Measurements from ENCODE around the gene NOTUM. TPM values are rescaled to one million over a fixed set of nuclear protein-coding genes. Genes with fewer than 3 reads are reported as not detected.

The NOTUM gene
- total and polyA plus RNA-seq, 9 of the 15 experiments (the other 6 are each of a cell fraction or from before 2014, with no cell fraction given) = 0.03 to 14.0 (median 4.1) TPM

DNA sequence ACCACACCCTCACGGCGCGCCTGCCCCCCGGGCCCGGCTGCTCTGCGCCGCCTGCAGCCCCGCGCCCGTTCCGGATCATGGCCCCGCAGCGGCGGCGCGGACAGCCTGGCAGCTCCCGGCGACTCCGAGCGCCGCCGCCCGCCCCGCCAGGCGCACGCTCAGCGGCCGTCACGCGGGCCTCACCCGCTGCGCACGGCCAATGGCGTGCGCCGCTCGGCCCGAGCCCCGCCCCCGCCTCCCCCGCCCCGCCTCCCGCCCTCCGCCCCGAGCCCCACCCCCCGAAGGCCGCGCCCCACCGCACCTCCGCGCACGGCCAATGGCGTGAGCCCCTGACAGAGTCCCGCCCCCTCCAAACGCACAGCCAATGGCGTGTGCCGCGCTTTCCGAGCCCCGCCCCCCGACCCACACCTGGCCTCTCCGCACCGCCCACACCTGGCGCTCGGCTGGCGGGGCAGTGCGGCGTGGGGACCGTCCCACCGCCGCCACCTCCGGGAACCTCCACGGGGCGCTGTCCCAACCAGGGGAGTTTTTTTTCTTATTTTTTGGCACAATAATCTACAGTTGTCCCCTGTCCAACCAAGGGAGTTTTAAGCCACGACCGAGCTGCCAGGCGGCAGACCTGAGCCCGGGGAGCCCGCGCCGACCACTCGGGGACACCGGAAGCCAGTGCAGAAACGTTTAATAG lies 49.6 kb downstream of the NOTUM start, which contains the start of gene PCYT2 (continued):
- TF ChIP-seq, protein P1, sequence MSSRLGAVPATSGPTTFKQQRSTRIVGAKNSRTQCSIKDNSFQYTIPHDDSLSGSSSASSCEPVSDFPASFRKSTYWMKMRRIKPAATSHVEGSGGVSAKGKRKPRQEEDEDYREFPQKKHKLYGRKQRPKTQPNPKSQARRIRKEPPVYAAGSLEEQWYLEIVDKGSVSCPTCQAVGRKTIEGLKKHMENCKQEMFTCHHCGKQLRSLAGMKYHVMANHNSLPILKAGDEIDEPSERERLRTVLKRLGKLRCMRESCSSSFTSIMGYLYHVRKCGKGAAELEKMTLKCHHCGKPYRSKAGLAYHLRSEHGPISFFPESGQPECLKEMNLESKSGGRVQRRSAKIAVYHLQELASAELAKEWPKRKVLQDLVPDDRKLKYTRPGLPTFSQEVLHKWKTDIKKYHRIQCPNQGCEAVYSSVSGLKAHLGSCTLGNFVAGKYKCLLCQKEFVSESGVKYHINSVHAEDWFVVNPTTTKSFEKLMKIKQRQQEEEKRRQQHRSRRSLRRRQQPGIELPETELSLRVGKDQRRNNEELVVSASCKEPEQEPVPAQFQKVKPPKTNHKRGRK (tag; IDR thresholded peaks at IDR 0.05) = no peak
- TF ChIP-seq EHMT2 (IDR thresholded peaks at IDR 0.05) (no peak), ZNF12 (CRISPR knock-in tag; IDR thresholded peaks at IDR 0.05) (no peak), TARDBP (IDR thresholded peaks at IDR 0.05) (no peak), GATAD2A (IDR thresholded peaks at IDR 0.05) (no peak), KHSRP (IDR thresholded peaks at IDR 0.05) (no peak), ZNF584 (CRISPR knock-in tag; IDR thresholded peaks at IDR 0.05; ENCODE audit: low read depth) (no peak), NFXL1 (CRISPR knock-in tag; IDR thresholded peaks at IDR 0.05) (no peak), NCOA6 (IDR thresholded peaks at IDR 0.05) (no peak), ZNF57 (CRISPR knock-in tag; IDR thresholded peaks at IDR 0.05) (no peak), L3MBTL2 (IDR thresholded peaks at IDR 0.05) (no peak), SMARCB1 (IDR thresholded peaks at IDR 0.05; ENCODE audit: insufficient read length, low read depth) (no peak), SIN3B (IDR thresholded peaks at IDR 0.05; ENCODE audit: low read depth) (no peak), CAMTA2 (CRISPR knock-in tag; conservative IDR thresholded peaks at IDR 0.05) (no peak), CCAR2 (IDR thresholded peaks at IDR 0.05; ENCODE audit: low read depth, low read length) (no peak), SUPT5H (IDR thresholded peaks at IDR 0.05) (peak; percentile 44; the same call in 1 of the 2 replicates), ZNF696 (CRISPR knock-in tag; conservative IDR thresholded peaks at IDR 0.05) (no peak), TCF7L2 (IDR thresholded peaks at IDR 0.05; ENCODE audit: low read depth, low read length) (no peak), ZNF140 (CRISPR knock-in tag; IDR thresholded peaks at IDR 0.05) (no peak), HMG20A (CRISPR knock-in tag; conservative IDR thresholded peaks at IDR 0.05) (no peak), MAFK (IDR thresholded peaks at IDR 0.05; ENCODE audit: low read length) (no peak), ZNF830 (CRISPR knock-in tag; IDR thresholded peaks at IDR 0.05) (no peak)
- TF ChIP-seq, protein P2, sequence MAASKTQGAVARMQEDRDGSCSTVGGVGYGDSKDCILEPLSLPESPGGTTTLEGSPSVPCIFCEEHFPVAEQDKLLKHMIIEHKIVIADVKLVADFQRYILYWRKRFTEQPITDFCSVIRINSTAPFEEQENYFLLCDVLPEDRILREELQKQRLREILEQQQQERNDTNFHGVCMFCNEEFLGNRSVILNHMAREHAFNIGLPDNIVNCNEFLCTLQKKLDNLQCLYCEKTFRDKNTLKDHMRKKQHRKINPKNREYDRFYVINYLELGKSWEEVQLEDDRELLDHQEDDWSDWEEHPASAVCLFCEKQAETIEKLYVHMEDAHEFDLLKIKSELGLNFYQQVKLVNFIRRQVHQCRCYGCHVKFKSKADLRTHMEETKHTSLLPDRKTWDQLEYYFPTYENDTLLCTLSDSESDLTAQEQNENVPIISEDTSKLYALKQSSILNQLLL (CRISPR knock-in tag; IDR thresholded peaks at IDR 0.05; ENCODE audit: borderline replicate concordance) = no peak
- TF ChIP-seq, protein P3, sequence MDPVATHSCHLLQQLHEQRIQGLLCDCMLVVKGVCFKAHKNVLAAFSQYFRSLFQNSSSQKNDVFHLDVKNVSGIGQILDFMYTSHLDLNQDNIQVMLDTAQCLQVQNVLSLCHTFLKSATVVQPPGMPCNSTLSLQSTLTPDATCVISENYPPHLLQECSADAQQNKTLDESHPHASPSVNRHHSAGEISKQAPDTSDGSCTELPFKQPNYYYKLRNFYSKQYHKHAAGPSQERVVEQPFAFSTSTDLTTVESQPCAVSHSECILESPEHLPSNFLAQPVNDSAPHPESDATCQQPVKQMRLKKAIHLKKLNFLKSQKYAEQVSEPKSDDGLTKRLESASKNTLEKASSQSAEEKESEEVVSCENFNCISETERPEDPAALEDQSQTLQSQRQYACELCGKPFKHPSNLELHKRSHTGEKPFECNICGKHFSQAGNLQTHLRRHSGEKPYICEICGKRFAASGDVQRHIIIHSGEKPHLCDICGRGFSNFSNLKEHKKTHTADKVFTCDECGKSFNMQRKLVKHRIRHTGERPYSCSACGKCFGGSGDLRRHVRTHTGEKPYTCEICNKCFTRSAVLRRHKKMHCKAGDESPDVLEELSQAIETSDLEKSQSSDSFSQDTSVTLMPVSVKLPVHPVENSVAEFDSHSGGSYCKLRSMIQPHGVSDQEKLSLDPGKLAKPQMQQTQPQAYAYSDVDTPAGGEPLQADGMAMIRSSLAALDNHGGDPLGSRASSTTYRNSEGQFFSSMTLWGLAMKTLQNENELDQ (CRISPR knock-in tag; IDR thresholded peaks at IDR 0.05; ENCODE audit: borderline replicate concordance) = no peak
- TF ChIP-seq, protein P4, sequence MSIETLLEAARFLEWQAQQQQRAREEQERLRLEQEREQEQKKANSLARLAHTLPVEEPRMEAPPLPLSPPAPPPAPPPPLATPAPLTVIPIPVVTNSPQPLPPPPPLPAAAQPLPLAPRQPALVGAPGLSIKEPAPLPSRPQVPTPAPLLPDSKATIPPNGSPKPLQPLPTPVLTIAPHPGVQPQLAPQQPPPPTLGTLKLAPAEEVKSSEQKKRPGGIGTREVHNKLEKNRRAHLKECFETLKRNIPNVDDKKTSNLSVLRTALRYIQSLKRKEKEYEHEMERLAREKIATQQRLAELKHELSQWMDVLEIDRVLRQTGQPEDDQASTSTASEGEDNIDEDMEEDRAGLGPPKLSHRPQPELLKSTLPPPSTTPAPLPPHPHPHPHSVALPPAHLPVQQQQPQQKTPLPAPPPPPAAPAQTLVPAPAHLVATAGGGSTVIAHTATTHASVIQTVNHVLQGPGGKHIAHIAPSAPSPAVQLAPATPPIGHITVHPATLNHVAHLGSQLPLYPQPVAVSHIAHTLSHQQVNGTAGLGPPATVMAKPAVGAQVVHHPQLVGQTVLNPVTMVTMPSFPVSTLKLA (conservative IDR thresholded peaks at IDR 0.05) = peak; percentile 44 to 51
